ENCODE results near the gene RAD51B.

GRCh38 chr14:67850066-67850830 lies 30.7 kb downstream of the RAD51B start:
- TF ChIP-seq POLR2A (IDR thresholded peaks at IDR 0.05) = no peak
- no peak for TF ChIP-seq CTCF (IDR thresholded peaks at IDR 0.05)

Data from vagina (tissue), 2 donors.